A549 (cell line): Measurements from ENCODE around the gene MARCHF7. TPM values are rescaled to one million over a fixed set of nuclear protein-coding genes. Genes with fewer than 3 reads are reported as not detected.

Experiments used
- ATAC-seq, 2 experiments: fragments of 200-7000 bp in 1 of 2; fragments of >200 bp in 1 of 2; cut with Nextera tagmentation in 1 of 2; cut with Tn5 transposase in 1 of 2; 3 replicates each; pipeline versions ENCODE4 v1.8.0 to v1.9.1; 2018 to 2020; ENCODE audit warnings: mild to moderate bottlenecking in 1 of 2, moderate library complexity in 1 of 2
- CTCF ChIA-PET: fragments of 300-600 bp; sonication (Branson Sonifier 250); formaldehyde crosslinking; extraction: SDS; loops from one replicate; lab custom pipeline; 2021; ENCODE audit warnings: antibody characterized with exemption, inconsistent platforms; lab: Yijun Ruan, JAX
- POLR2A ChIA-PET: fragments of 350-600 bp; formaldehyde crosslinking; extraction: SDS; loops from one replicate; lab custom pipeline; 2021; ENCODE audit warnings: antibody characterized with exemption, inconsistent platforms; lab: Yijun Ruan, JAX
- DNase-seq, 2 experiments: peaks; one replicate each; pipeline versions ENCODE4 v3.0.0 to v3.0.0-alpha.2; 2011 to 2016; ENCODE audit warnings: low read depth in 1 of 2, low spot score in 1 of 2
- FAIRE-seq: peaks from 2 replicates; lab custom pipeline; 2011; peaks lifted over from hg19 to GRCh38; lab: Jason Lieb, UNC
- H3K27ac ChIP-seq, 2 experiments: fragments of >200 bp; sonication (Bioruptor Twin); formaldehyde crosslinking; 3 replicates each; pipeline ENCODE4 v1.5.1; 2016 to 2017
- H3K4me1 ChIP-seq: fragments of >200 bp; sonication (Bioruptor Twin); formaldehyde crosslinking; 3 replicates; pipeline ENCODE4 v1.6.1; 2016
- H3K4me2 ChIP-seq: fragments of >200 bp; sonication (Bioruptor Twin); formaldehyde crosslinking; 3 replicates; pipeline ENCODE4 v1.6.1; 2016
- H3K4me3 ChIP-seq: fragments of >200 bp; sonication (Bioruptor Twin); formaldehyde crosslinking; 3 replicates; pipeline ENCODE4 v1.5.1; 2016
- H3K9me3 ChIP-seq: fragments of >200 bp; sonication (Bioruptor Twin); formaldehyde crosslinking; 3 replicates; pipeline ENCODE4 v1.6.1; 2016
- CBX2 ChIP-seq: fragments of 200-600 bp; sonication (generic); IDR thresholded peaks from 2 replicates; pipeline ENCODE4 v1.6.1; 2016; ENCODE audit warnings: low read depth, mild to moderate bottlenecking, borderline replicate concordance
- CEBPB ChIP-seq, 2 experiments: fragments of >200 bp in 1 of 2; sonication (Bioruptor Twin) in 1 of 2; formaldehyde crosslinking in 1 of 2; IDR thresholded peaks; 2 replicates each; pipeline ENCODE4 v1.6.1; 2012 to 2016
- EHMT2 ChIP-seq: fragments of 200-600 bp; sonication (generic); IDR thresholded peaks from 2 replicates; pipeline ENCODE4 v1.6.1; 2016; ENCODE audit warnings: antibody characterized with exemption, low read depth, mild to moderate bottlenecking, moderate library complexity
- ESRRA ChIP-seq: fragments of 150-350 bp; IDR thresholded peaks from 2 replicates; pipeline ENCODE4 v1.6.1; 2014; ENCODE audit warnings: mild to moderate bottlenecking, low read length, borderline replicate concordance
- MAZ ChIP-seq: fragments of 150-350 bp; IDR thresholded peaks from 2 replicates; pipeline ENCODE4 v1.6.1; 2014; ENCODE audit warnings: antibody characterized with exemption, low read depth, low read length, borderline replicate concordance
- NPAS2 ChIP-seq: fragments of 250-450 bp; sonication (Bioruptor Pico); IDR thresholded peaks from 2 replicates; pipeline ENCODE4 v1.8.0; 2022; ENCODE audit warnings: mild to moderate bottlenecking, moderate library complexity, borderline replicate concordance
- POLR2AphosphoS2 ChIP-seq: conservative IDR thresholded peaks from 2 replicates; pipeline ENCODE4 v1.6.1; 2012; ENCODE audit warnings: low read length, improper control_type of control experiment, inconsistent platforms
- RARB ChIP-seq: fragments of 250-450 bp; sonication (Bioruptor Pico); IDR thresholded peaks from 2 replicates; pipeline ENCODE4 v1.8.0; 2021; ENCODE audit warnings: mild to moderate bottlenecking, moderate library complexity
- SREBF2 ChIP-seq: fragments of 450-650 bp; IDR thresholded peaks from 2 replicates; pipeline ENCODE4 v1.6.1; 2014; ENCODE audit warnings: mild to moderate bottlenecking, moderate library complexity
- ZC3H11A ChIP-seq: fragments of 450-650 bp; IDR thresholded peaks from 2 replicates; pipeline ENCODE4 v1.6.1; 2014; ENCODE audit warnings: antibody characterized with exemption, mild to moderate bottlenecking
- ZFP36 ChIP-seq: fragments of 450-650 bp; IDR thresholded peaks from 2 replicates; pipeline ENCODE4 v1.6.1; 2014; ENCODE audit warnings: borderline replicate concordance; ENCODE audit not compliant: partially characterized antibody
- WGBS: methylation state at CpG from one replicate; pipeline ENCODE4 v1.1.6; 2017; ENCODE audit errors: missing lambda C conversion rate; 5-methylcytosine and 5-hydroxymethylcytosine counted together
- polyA plus RNA-seq, 4 experiments: library from polyadenylated mRNA; depleted of rRNA in 3 of 4; stranded (reverse); fragments of >200 nt; fragmentation: RNase III in 1 of 4; extraction: RNeasy Plus Mini Kit Qiagen cat#74134 plus additional on column Dnase treatment in 1 of 4; gene quantifications; 2 replicates in 3 of 4; 3 replicates in 1 of 4; pipeline ENCODE4 v1.2.3, GENCODE V29; 2011 to 2017
- TF ChIP-seq, protein P1 (sequence below): fragments of 150-350 bp; IDR thresholded peaks from 2 replicates; pipeline ENCODE4 v1.6.1; 2014; ENCODE audit warnings: low read depth, mild to moderate bottlenecking, low read length
- TF ChIP-seq, protein P2 (sequence below): IDR thresholded peaks from 2 replicates; pipeline ENCODE4 v1.6.1; 2012
- TF ChIP-seq, protein P3 (sequence below): fragments of >200 bp; sonication (Bioruptor Twin); formaldehyde crosslinking; IDR thresholded peaks from 2 replicates; pipeline ENCODE4 v1.6.1; 2016
- TF ChIP-seq, protein P4 (sequence below): fragments of 200-600 bp; sonication (generic); IDR thresholded peaks from 2 replicates; pipeline ENCODE4 v1.6.1; 2016; ENCODE audit warnings: antibody characterized with exemption, mild to moderate bottlenecking, moderate library complexity

Gene MARCHF7
- polyA plus RNA-seq, 2 of the 4 experiments (the other 2 are of a cell fraction) = 64.3 to 66.4 TPM

GRCh38 chr2:159762075-159762474, 49.8 kb downstream of the MARCHF7 start:
- POLR2A ChIA-PET = interaction anchor here (0.7 kb wide), 1 partner anchor 9 kb away, joined by 3 read pairs; no protein-coding TSS in a partner anchor
- no peak overlapping the region for H3K4me3 ChIP-seq
- TF ChIP-seq SREBF2 (no peak), NPAS2 (CRISPR knock-in tag) (no peak), EHMT2 (no peak), ESRRA (no peak), CBX2 (no peak), ZC3H11A (no peak), MAZ (no peak), ZFP36 (no peak), RARB (no peak), POLR2AphosphoS2 (no peak), CEBPB (IDR thresholded peaks at IDR 0.05) (no peak)
- TF ChIP-seq, protein P1, sequence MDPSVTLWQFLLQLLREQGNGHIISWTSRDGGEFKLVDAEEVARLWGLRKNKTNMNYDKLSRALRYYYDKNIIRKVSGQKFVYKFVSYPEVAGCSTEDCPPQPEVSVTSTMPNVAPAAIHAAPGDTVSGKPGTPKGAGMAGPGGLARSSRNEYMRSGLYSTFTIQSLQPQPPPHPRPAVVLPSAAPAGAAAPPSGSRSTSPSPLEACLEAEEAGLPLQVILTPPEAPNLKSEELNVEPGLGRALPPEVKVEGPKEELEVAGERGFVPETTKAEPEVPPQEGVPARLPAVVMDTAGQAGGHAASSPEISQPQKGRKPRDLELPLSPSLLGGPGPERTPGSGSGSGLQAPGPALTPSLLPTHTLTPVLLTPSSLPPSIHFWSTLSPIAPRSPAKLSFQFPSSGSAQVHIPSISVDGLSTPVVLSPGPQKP = no peak
- TF ChIP-seq, protein P2, sequence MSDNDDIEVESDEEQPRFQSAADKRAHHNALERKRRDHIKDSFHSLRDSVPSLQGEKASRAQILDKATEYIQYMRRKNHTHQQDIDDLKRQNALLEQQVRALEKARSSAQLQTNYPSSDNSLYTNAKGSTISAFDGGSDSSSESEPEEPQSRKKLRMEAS = no peak
- TF ChIP-seq, protein P3, sequence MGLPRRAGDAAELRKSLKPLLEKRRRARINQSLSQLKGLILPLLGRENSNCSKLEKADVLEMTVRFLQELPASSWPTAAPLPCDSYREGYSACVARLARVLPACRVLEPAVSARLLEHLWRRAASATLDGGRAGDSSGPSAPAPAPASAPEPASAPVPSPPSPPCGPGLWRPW = no peak
- TF ChIP-seq, protein P4, sequence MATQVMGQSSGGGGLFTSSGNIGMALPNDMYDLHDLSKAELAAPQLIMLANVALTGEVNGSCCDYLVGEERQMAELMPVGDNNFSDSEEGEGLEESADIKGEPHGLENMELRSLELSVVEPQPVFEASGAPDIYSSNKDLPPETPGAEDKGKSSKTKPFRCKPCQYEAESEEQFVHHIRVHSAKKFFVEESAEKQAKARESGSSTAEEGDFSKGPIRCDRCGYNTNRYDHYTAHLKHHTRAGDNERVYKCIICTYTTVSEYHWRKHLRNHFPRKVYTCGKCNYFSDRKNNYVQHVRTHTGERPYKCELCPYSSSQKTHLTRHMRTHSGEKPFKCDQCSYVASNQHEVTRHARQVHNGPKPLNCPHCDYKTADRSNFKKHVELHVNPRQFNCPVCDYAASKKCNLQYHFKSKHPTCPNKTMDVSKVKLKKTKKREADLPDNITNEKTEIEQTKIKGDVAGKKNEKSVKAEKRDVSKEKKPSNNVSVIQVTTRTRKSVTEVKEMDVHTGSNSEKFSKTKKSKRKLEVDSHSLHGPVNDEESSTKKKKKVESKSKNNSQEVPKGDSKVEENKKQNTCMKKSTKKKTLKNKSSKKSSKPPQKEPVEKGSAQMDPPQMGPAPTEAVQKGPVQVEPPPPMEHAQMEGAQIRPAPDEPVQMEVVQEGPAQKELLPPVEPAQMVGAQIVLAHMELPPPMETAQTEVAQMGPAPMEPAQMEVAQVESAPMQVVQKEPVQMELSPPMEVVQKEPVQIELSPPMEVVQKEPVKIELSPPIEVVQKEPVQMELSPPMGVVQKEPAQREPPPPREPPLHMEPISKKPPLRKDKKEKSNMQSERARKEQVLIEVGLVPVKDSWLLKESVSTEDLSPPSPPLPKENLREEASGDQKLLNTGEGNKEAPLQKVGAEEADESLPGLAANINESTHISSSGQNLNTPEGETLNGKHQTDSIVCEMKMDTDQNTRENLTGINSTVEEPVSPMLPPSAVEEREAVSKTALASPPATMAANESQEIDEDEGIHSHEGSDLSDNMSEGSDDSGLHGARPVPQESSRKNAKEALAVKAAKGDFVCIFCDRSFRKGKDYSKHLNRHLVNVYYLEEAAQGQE = no peak
- no peak overlapping the region for H3K4me2 ChIP-seq
- WGBS = 72% methylated on average over 1 of the region's 1 CpG
- CTCF ChIA-PET = no interaction called here
- no peaks in the 10 kb centered on the region for H3K9me3 ChIP-seq
- H3K4me1 ChIP-seq = peaks cover 19% of the 10 kb centered on the region; the same call in 2 of the 3 replicates
- no peak overlapping the region for H3K27ac ChIP-seq
- ATAC-seq = no peak
- FAIRE-seq = no peak
- no peak for DNase-seq

Other genes starting within 250 kb of the MARCHF7 start
- 47.4 and 50.6 TPM in 2 replicates for gene BAZ2B, start 96.0 kb upstream of the MARCHF7 start, polyA plus RNA-seq (2011; rRNA removed)
- 18.0 to 23.9 TPM (median 19.6 TPM) in 3 replicates for gene BAZ2B, start 96.0 kb upstream of the MARCHF7 start, polyA plus RNA-seq (2017; fragmentation: RNase III; extraction: RNeasy Plus Mini Kit Qiagen cat#74134 plus additional on column Dnase treatment)
- 8.4 and 8.7 TPM in 2 replicates for gene CD302, start 85.7 kb downstream of the MARCHF7 start, polyA plus RNA-seq (2011; rRNA removed)
- gene CD302, start 85.7 kb downstream of the MARCHF7 start, polyA plus RNA-seq (2017; fragmentation: RNase III; extraction: RNeasy Plus Mini Kit Qiagen cat#74134 plus additional on column Dnase treatment) = 2.4 to 2.9 TPM (median 2.5 TPM) in 3 replicates
- 0.25 and 0.26 TPM in 2 replicates for gene LY75, start 192.2 kb downstream of the MARCHF7 start, polyA plus RNA-seq (2011; rRNA removed)
- 0.08 to 0.19 TPM (median 0.08 TPM) in 3 replicates for gene LY75, start 192.2 kb downstream of the MARCHF7 start, polyA plus RNA-seq (2017; fragmentation: RNase III; extraction: RNeasy Plus Mini Kit Qiagen cat#74134 plus additional on column Dnase treatment)